ENCODE measurements around the gene LRP8.

- TF ChIP-seq POLR2A (IDR thresholded peaks at IDR 0.05; ENCODE audit: low read length) (no peak), CTCF (IDR thresholded peaks at IDR 0.05) (no peak), REST (IDR thresholded peaks at IDR 0.05) (no peak), CEBPB (IDR thresholded peaks at IDR 0.05) (no peak), RCOR1 (IDR thresholded peaks at IDR 0.05; ENCODE audit: low read depth, low read length) (no peak), RARB (CRISPR knock-in tag; IDR thresholded peaks at IDR 0.05) (no peak), RAD21 (conservative IDR thresholded peaks at IDR 0.05 in 1 of 2, IDR thresholded peaks at IDR 0.05 in 1 of 2) (no peak), JUNB (IDR thresholded peaks at IDR 0.05) (no peak), SREBF2 (IDR thresholded peaks at IDR 0.05) (no peak), HOXB13 (CRISPR knock-in tag; IDR thresholded peaks at IDR 0.05; ENCODE audit: low read depth) (no peak), MYC (IDR thresholded peaks at IDR 0.05; ENCODE audit: borderline replicate concordance, low read length) (no peak), ELK1 (IDR thresholded peaks at IDR 0.05; ENCODE audit: low read depth, low read length) (no peak)
These were observed 50.5 kb downstream of the LRP8 start for GRCh38 chr1:53277326-53277725.
